GM21786 (cell line): ENCODE data around the gene NXN.
"Not testable (repeated sequence)": the region's sequence is repeated elsewhere in the genome, so short reads cannot be mapped to it uniquely, and the experiment has no call there.

Experiments used
- ATAC-seq: cut with Tn5 transposase; IDR thresholded peaks from one replicate; pipeline ENCODE4 v1.9.1; 2021; ENCODE audit not compliant: unreplicated experiment

NXN gene

GRCh38 chr17:867238-867637 lies 112.3 kb downstream of the NXN start:
- ATAC-seq = not testable (repeated sequence)

- no peak for ATAC-seq
Observed at GRCh38 chr17:866568-867103, 112.9 kb downstream of the NXN start.

- no peak for ATAC-seq
Observed at GRCh38 chr17:864315-864714, 115.3 kb downstream of the NXN start.

GRCh38 chr17:863880-864279 lies 115.7 kb downstream of the NXN start:
- ATAC-seq = no peak

GRCh38 chr17:862582-862981 lies 117.0 kb downstream of the NXN start:
- ATAC-seq = no peak

- no peak for ATAC-seq
Observed at GRCh38 chr17:861364-861763, 118.2 kb downstream of the NXN start.

GRCh38 chr17:860805-861204 lies 118.8 kb downstream of the NXN start:
- ATAC-seq = no peak

- ATAC-seq = no peak
Observed at GRCh38 chr17:859824-860195, 119.8 kb downstream of the NXN start.

GRCh38 chr17:859061-859823 lies 120.3 kb downstream of the NXN start:
- no peak for ATAC-seq

GRCh38 chr17:856149-856548 lies 123.4 kb downstream of the NXN start:
- ATAC-seq = no peak

- ATAC-seq = no peak
Observed at GRCh38 chr17:855569-855968, 124.0 kb downstream of the NXN start.

- not testable (repeated sequence) for ATAC-seq
Observed at GRCh38 chr17:852850-853249, 126.7 kb downstream of the NXN start.

- ATAC-seq = no peak
Observed at GRCh38 chr17:852349-852748, 127.2 kb downstream of the NXN start.

- ATAC-seq = no peak
Observed at GRCh38 chr17:851924-852323, 127.7 kb downstream of the NXN start.

- ATAC-seq = no peak
Observed at GRCh38 chr17:850851-851763, 128.5 kb downstream of the NXN start.

GRCh38 chr17:850086-850850 lies 129.3 kb downstream of the NXN start:
- ATAC-seq = no peak

GRCh38 chr17:848402-848801 lies 131.2 kb downstream of the NXN start:
- ATAC-seq = no peak

- no peak for ATAC-seq
Observed at GRCh38 chr17:846901-847843, 132.4 kb downstream of the NXN start.

GRCh38 chr17:841313-841712 lies 138.3 kb downstream of the NXN start:
- ATAC-seq = no peak

- no peak for ATAC-seq
Observed at GRCh38 chr17:838486-838885, 141.1 kb downstream of the NXN start.
